Loucy (cell line): ENCODE data around the gene RELA.

Experiments
- H2AFZ ChIP-seq: fragments of 200-600 bp; sonication (generic); 2 replicates; pipeline ENCODE4 v1.6.0; 2016; ENCODE audit warnings: antibody characterized with exemption, mild to moderate bottlenecking, low read length, moderate library complexity
- H3F3A ChIP-seq: fragments of 200-600 bp; 2 replicates; pipeline ENCODE4 v1.6.0; 2016; ENCODE audit warnings: antibody characterized with exemption, low read depth, mild to moderate bottlenecking
- H3K27me3 ChIP-seq: fragments of 200-600 bp; sonication (generic); 2 replicates; pipeline ENCODE4 v1.6.1; 2014; ENCODE audit warnings: low read length, mild to moderate bottlenecking; ENCODE audit not compliant: insufficient read depth, poor library complexity, severe bottlenecking
- H3K36me3 ChIP-seq: fragments of 200-600 bp; sonication (generic); 2 replicates; pipeline ENCODE4 v1.6.1; 2016; ENCODE audit warnings: low read length; ENCODE audit not compliant: insufficient read depth
- H3K4me1 ChIP-seq: fragments of 200-600 bp; sonication (generic); 2 replicates; pipeline ENCODE4 v1.5.1; 2014; ENCODE audit warnings: low read length, mild to moderate bottlenecking; ENCODE audit not compliant: insufficient read depth, poor library complexity, severe bottlenecking
- H3K4me2 ChIP-seq: fragments of 200-600 bp; sonication (generic); 2 replicates; pipeline ENCODE4 v1.6.0; 2014; ENCODE audit warnings: antibody characterized with exemption, low read length, low read depth, mild to moderate bottlenecking; ENCODE audit not compliant: poor library complexity, severe bottlenecking
- H3K4me3 ChIP-seq: fragments of 200-600 bp; sonication (generic); 2 replicates; pipeline ENCODE4 v1.5.1; 2014; ENCODE audit warnings: low read length, mild to moderate bottlenecking, mixed read lengths; ENCODE audit not compliant: poor library complexity, severe bottlenecking
- H3K79me2 ChIP-seq: fragments of 200-600 bp; sonication (generic); 2 replicates; pipeline ENCODE4 v1.6.1; 2014; ENCODE audit warnings: low read length; ENCODE audit not compliant: insufficient read depth
- H3K9ac ChIP-seq: fragments of 200-600 bp; sonication (generic); 2 replicates; pipeline ENCODE4 v1.6.0; 2014; ENCODE audit warnings: mild to moderate bottlenecking, low read depth, low read length, moderate library complexity; ENCODE audit not compliant: poor library complexity, severe bottlenecking
- H3K9me2 ChIP-seq: fragments of 200-600 bp; sonication (generic); replicated peaks from 2 replicates; pipeline ENCODE4 v1.6.1; 2016; ENCODE audit warnings: low read depth, low read length, mixed read lengths
- H3K9me3 ChIP-seq: fragments of 200-600 bp; sonication (generic); 2 replicates; pipeline ENCODE4 v1.6.1; 2014; ENCODE audit warnings: mild to moderate bottlenecking, antibody characterized with exemption, low read length, low read depth; ENCODE audit not compliant: insufficient read depth
- H4K20me1 ChIP-seq: fragments of 200-600 bp; sonication (generic); 2 replicates; pipeline ENCODE4 v1.6.0; 2014; ENCODE audit warnings: antibody characterized with exemption, low read length, mild to moderate bottlenecking; ENCODE audit not compliant: insufficient read depth, poor library complexity, severe bottlenecking
- CTCF ChIP-seq: fragments of 200-600 bp; sonication (generic); conservative IDR thresholded peaks from 2 replicates; pipeline ENCODE4 v1.5.1; 2014; ENCODE audit warnings: mild to moderate bottlenecking, antibody characterized with exemption, low read length
- EZH2phosphoT487 ChIP-seq: fragments of 200-600 bp; IDR thresholded peaks from 2 replicates; pipeline ENCODE4 v1.6.1; 2018; ENCODE audit warnings: antibody characterized with exemption, mild to moderate bottlenecking, moderate library complexity, borderline replicate concordance

The RELA gene

GRCh38 chr11:65636108-65637031, 26.3 kb downstream of the RELA start:
- H3K9ac ChIP-seq, result no peak overlapping the region
- H3K36me3 ChIP-seq, result peaks cover 28% of the 10 kb centered on the region; the same call in 1 of the 2 replicates
- H3K4me2 ChIP-seq, result no peak overlapping the region
- peaks cover 37% of the 10 kb centered on the region for H3K4me1 ChIP-seq
- peaks cover 7% of the 10 kb centered on the region; the same call in 1 of the 2 replicates for H3K79me2 ChIP-seq
- H3K4me3 ChIP-seq, result no peak overlapping the region
- no peaks in the 10 kb centered on the region for H3K27me3 ChIP-seq
- H2AFZ ChIP-seq, result no peak overlapping the region
- TF ChIP-seq EZH2phosphoT487, result no peak
- TF ChIP-seq CTCF, result no peak
- H3K9me2 ChIP-seq, result no peaks in the 10 kb centered on the region
- no peaks in the 10 kb centered on the region for H3K9me3 ChIP-seq
- no peaks in the 10 kb centered on the region for H3F3A ChIP-seq
- H4K20me1 ChIP-seq, result no peaks in the 10 kb centered on the region

GRCh38 chr11:65634905-65635731, 27.6 kb downstream of the RELA start:
- no peak overlapping the region for H3K9ac ChIP-seq
- peaks cover 32% of the 10 kb centered on the region for H3K4me1 ChIP-seq
- no peaks in the 10 kb centered on the region for H3K9me3 ChIP-seq
- TF ChIP-seq EZH2phosphoT487, result no peak
- TF ChIP-seq CTCF, result no peak
- peaks cover 31% of the 10 kb centered on the region; the same call in 1 of the 2 replicates for H3K36me3 ChIP-seq
- no peaks in the 10 kb centered on the region for H4K20me1 ChIP-seq
- H3K27me3 ChIP-seq, result no peaks in the 10 kb centered on the region
- H3F3A ChIP-seq, result no peaks in the 10 kb centered on the region
- H2AFZ ChIP-seq, result no peak overlapping the region
- no peak overlapping the region for H3K4me3 ChIP-seq
- no peaks in the 10 kb centered on the region; the same call in 1 of the 2 replicates for H3K79me2 ChIP-seq
- H3K4me2 ChIP-seq, result no peak overlapping the region
- no peaks in the 10 kb centered on the region for H3K9me2 ChIP-seq

GRCh38 chr11:65634440-65634839, 28.3 kb downstream of the RELA start:
- Histone ChIP-seq H3K79me2 (no peaks in the 10 kb centered on the region), H3K9me2 (no peaks in the 10 kb centered on the region), H3F3A (no peaks in the 10 kb centered on the region), H3K27me3 (no peaks in the 10 kb centered on the region), H4K20me1 (no peaks in the 10 kb centered on the region), H3K4me1 (peaks cover 25% of the 10 kb centered on the region), H3K36me3 (peaks cover 38% of the 10 kb centered on the region; the same call in 1 of the 2 replicates), H3K4me2 (no peak overlapping the region), H3K4me3 (no peak overlapping the region), H3K9me3 (no peaks in the 10 kb centered on the region), H3K9ac (no peak overlapping the region), H2AFZ (no peak overlapping the region)
- TF ChIP-seq EZH2phosphoT487 (no peak), CTCF (no peak)
